ENCODE measurements around the gene SND1.

DNA sequence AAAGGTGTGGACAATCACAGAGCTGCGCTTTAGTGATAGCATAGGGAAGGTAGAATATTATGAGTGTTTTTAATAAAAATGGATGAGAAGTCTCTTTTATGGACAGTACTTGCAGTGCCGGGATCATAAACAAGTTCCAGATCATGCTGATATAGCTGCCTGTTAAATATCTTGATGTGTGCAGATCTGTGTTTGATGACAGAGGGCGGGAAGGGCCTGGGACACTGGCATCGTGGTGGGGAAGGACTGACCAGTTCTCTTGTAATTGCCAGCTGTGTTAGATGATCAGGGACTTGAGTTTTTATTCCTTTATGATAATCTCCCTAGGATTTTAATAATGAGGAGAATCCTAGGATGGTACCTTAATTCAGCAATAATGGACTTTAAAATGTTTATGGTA, 14.6 kb downstream of the SND1 start:
- TF ChIP-seq, protein P1, sequence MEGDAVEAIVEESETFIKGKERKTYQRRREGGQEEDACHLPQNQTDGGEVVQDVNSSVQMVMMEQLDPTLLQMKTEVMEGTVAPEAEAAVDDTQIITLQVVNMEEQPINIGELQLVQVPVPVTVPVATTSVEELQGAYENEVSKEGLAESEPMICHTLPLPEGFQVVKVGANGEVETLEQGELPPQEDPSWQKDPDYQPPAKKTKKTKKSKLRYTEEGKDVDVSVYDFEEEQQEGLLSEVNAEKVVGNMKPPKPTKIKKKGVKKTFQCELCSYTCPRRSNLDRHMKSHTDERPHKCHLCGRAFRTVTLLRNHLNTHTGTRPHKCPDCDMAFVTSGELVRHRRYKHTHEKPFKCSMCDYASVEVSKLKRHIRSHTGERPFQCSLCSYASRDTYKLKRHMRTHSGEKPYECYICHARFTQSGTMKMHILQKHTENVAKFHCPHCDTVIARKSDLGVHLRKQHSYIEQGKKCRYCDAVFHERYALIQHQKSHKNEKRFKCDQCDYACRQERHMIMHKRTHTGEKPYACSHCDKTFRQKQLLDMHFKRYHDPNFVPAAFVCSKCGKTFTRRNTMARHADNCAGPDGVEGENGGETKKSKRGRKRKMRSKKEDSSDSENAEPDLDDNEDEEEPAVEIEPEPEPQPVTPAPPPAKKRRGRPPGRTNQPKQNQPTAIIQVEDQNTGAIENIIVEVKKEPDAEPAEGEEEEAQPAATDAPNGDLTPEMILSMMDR (conservative IDR thresholded peaks at IDR 0.05; ENCODE audit: low read depth, low read length): no peak
- TF ChIP-seq POLR2A (IDR thresholded peaks at IDR 0.05; ENCODE audit: low read depth, low read length) (no peak), CHD1 (IDR thresholded peaks at IDR 0.05; ENCODE audit: low read depth, low read length) (no peak), MXI1 (IDR thresholded peaks at IDR 0.05; ENCODE audit: borderline replicate concordance, low read depth, low read length) (no peak), NFE2L2 (IDR thresholded peaks at IDR 0.05; ENCODE audit: low read depth, low read length) (no peak), RCOR1 (IDR thresholded peaks at IDR 0.05; ENCODE audit: insufficient replicate concordance, low read length) (no peak), BHLHE40 (IDR thresholded peaks at IDR 0.05; ENCODE audit: low read depth, low read length) (no peak), USF2 (IDR thresholded peaks at IDR 0.05; ENCODE audit: low read depth, low read length) (no peak), MAFK (IDR thresholded peaks at IDR 0.05; ENCODE audit: low read depth, low read length) (no peak), CEBPB (IDR thresholded peaks at IDR 0.05; ENCODE audit: low read depth, low read length) (no peak), RFX5 (IDR thresholded peaks at IDR 0.05; ENCODE audit: low read depth, low read length) (no peak), RAD21 (IDR thresholded peaks at IDR 0.05; ENCODE audit: low read length) (no peak), SMC3 (IDR thresholded peaks at IDR 0.05; ENCODE audit: low read depth, low read length) (no peak), MAZ (IDR thresholded peaks at IDR 0.05; ENCODE audit: borderline replicate concordance, low read depth, low read length) (no peak)
